Hypothalamus (tissue), 51 donors: ENCODE measurements around the gene PES1.
A peak's percentile ranks its signal among the peaks of the same experiment; 100 is the strongest.
"Not testable (repeated sequence)": the region's sequence is repeated elsewhere in the genome, so short reads cannot be mapped to it uniquely, and the experiment has no call there.

ENCODE experiments used
- DNase-seq, 51 donors: peaks; one replicate each; lab custom pipeline; 2025; lab: John Stamatoyannopoulos, UW

PES1 gene

GRCh38 chr22:30557243-30557642 is 34.5 kb downstream of the PES1 start:
- DNase-seq: no peak

GRCh38 chr22:30556388-30556787 is 35.3 kb downstream of the PES1 start:
- no peak for DNase-seq

GRCh38 chr22:30555282-30556210 is 36.2 kb downstream of the PES1 start:
- no peak for DNase-seq

- no peak for DNase-seq
Measured at GRCh38 chr22:30553971-30554370, 37.7 kb downstream of the PES1 start.

- DNase-seq: no peak
Measured at GRCh38 chr22:30552719-30553118, 39.0 kb downstream of the PES1 start.

- DNase-seq: not testable (repeated sequence)
Measured at GRCh38 chr22:30551813-30552212, 39.9 kb downstream of the PES1 start.

GRCh38 chr22:30547188-30547587 is 44.5 kb downstream of the PES1 start:
- no peak for DNase-seq

GRCh38 chr22:30546616-30547015 is 45.1 kb downstream of the PES1 start, which contains the start of gene SEC14L6:
TSS of gene SEC14L6 (minus strand) at chr22:30546741. CDS start at chr22:30546682, 59 bp downstream.
- no peak for DNase-seq

- no peak for DNase-seq
Measured at GRCh38 chr22:30542811-30543188, 48.9 kb downstream of the PES1 start.

GRCh38 chr22:30541961-30542810 is 49.5 kb downstream of the PES1 start:
- peak in 14 of 51 donors; percentile 3 to 31 (median 18) for DNase-seq

- not testable (repeated sequence) for DNase-seq
Measured at GRCh38 chr22:30541511-30541910, 50.2 kb downstream of the PES1 start.

- DNase-seq: no peak
Measured at GRCh38 chr22:30539368-30539767, 52.3 kb downstream of the PES1 start.

GRCh38 chr22:30538280-30538679 is 53.4 kb downstream of the PES1 start:
- DNase-seq: no peak

- no peak for DNase-seq
Measured at GRCh38 chr22:30537083-30537731, 54.5 kb downstream of the PES1 start.

GRCh38 chr22:30535182-30535581 is 56.5 kb downstream of the PES1 start:
- DNase-seq: no peak

GRCh38 chr22:30531651-30532608 is 59.8 kb downstream of the PES1 start:
- no peak for DNase-seq

- DNase-seq: no peak
Measured at GRCh38 chr22:30526656-30527055, 65.1 kb downstream of the PES1 start.
